SK-N-SH treated with all-trans-retinoic acid at 6 μM for 48 hours (cell line): ENCODE results near the gene NUP98.
"Not testable (repeated sequence)": the region's sequence is repeated elsewhere in the genome, so short reads cannot be mapped to it uniquely, and the experiment has no call there.

Source experiments
- CREB5 ChIP-seq: fragments of 250-450 bp; sonication (Bioruptor Pico); IDR thresholded peaks from 2 replicates; pipeline ENCODE4 v1.5.1; 2020; ENCODE audit warnings: low read depth, mild to moderate bottlenecking, moderate library complexity
- CSRNP3 ChIP-seq: fragments of 250-450 bp; sonication (Bioruptor Pico); IDR thresholded peaks from 2 replicates; pipeline ENCODE4 v1.5.1; 2021; ENCODE audit warnings: mild to moderate bottlenecking, moderate library complexity
- ESRRG ChIP-seq: fragments of 250-450 bp; sonication (Bioruptor Pico); IDR thresholded peaks from 2 replicates; pipeline ENCODE4 v1.6.1; 2021; ENCODE audit warnings: mild to moderate bottlenecking
- PATZ1 ChIP-seq: fragments of 250-450 bp; sonication (Bioruptor Pico); IDR thresholded peaks from 2 replicates; pipeline ENCODE4 v1.8.0; 2020; ENCODE audit warnings: mild to moderate bottlenecking, moderate library complexity, borderline replicate concordance
- POU6F1 ChIP-seq: fragments of 250-450 bp; sonication (Bioruptor Pico); IDR thresholded peaks from 2 replicates; pipeline ENCODE4 v1.8.0; 2021; ENCODE audit warnings: low read depth, mild to moderate bottlenecking, moderate library complexity, borderline replicate concordance
- PPARA ChIP-seq: fragments of 250-450 bp; sonication (Bioruptor Pico); IDR thresholded peaks from 2 replicates; pipeline ENCODE4 v1.5.0; 2020; ENCODE audit warnings: mild to moderate bottlenecking, borderline replicate concordance
- RARB ChIP-seq: fragments of 250-450 bp; sonication (Bioruptor Pico); IDR thresholded peaks from 2 replicates; pipeline ENCODE4 v1.8.0; 2021; ENCODE audit warnings: mild to moderate bottlenecking, moderate library complexity
- TSHZ2 ChIP-seq: fragments of 250-450 bp; sonication (Bioruptor Pico); IDR thresholded peaks from 2 replicates; pipeline ENCODE4 v1.5.0; 2020; ENCODE audit warnings: mild to moderate bottlenecking, moderate library complexity
- ZFP3 ChIP-seq: fragments of 250-450 bp; sonication (Bioruptor Pico); IDR thresholded peaks from 2 replicates; pipeline ENCODE4 v1.5.0; 2020; ENCODE audit warnings: mild to moderate bottlenecking, moderate library complexity
- ZFP30 ChIP-seq: fragments of 450-650 bp; formaldehyde crosslinking; IDR thresholded peaks from 2 replicates; pipeline ENCODE4 v1.5.0; 2022; ENCODE audit warnings: mild to moderate bottlenecking, moderate library complexity
- ZNF70 ChIP-seq: fragments of 450-650 bp; formaldehyde crosslinking; IDR thresholded peaks from 2 replicates; pipeline ENCODE4 v1.5.0; 2020; ENCODE audit warnings: mild to moderate bottlenecking, moderate library complexity

- TF ChIP-seq ZFP30; TSHZ2; PPARA (CRISPR knock-in tag); CREB5; RARB; ZFP3; POU6F1 (CRISPR knock-in tag); ESRRG (CRISPR knock-in tag); PATZ1 (CRISPR knock-in tag); ZNF70 (CRISPR knock-in tag); CSRNP3: not testable (repeated sequence)
Observed at GRCh38 chr11:3649374-3649773, 148.0 kb downstream of the NUP98 start.
